MCF 10A (cell line): ENCODE data around the gene ATP12A. TPM values are rescaled to one million over a fixed set of nuclear protein-coding genes. Genes with fewer than 3 reads are reported as not detected.
A peak's percentile ranks its signal among the peaks of the same experiment; 100 is the strongest.
"Not testable (repeated sequence)": the region's sequence is repeated elsewhere in the genome, so short reads cannot be mapped to it uniquely, and the experiment has no call there.

Experiments
- BruUV-seq: library from RNA; stranded (reverse); fragments of 400-500 nt; replicated peaks from 2 replicates; lab custom pipeline; 2021; lab: Mats Ljungman, UMichigan
- CTCF ChIA-PET: fragments of 300-600 bp; sonication (Branson Sonifier 250); formaldehyde crosslinking; extraction: SDS; loops from one replicate; lab custom pipeline; 2021; ENCODE audit warnings: antibody characterized with exemption, inconsistent platforms; lab: Yijun Ruan, JAX
- POLR2A ChIA-PET: fragments of 300-600, 350-650 bp; sonication (Branson Sonifier 250); formaldehyde crosslinking; extraction: SDS; loops from one replicate; lab custom pipeline; 2020; ENCODE audit warnings: antibody characterized with exemption, inconsistent platforms; lab: Yijun Ruan, JAX
- DNase-seq: peaks from one replicate; pipeline ENCODE4 v3.0.0-alpha.2; 2018; ENCODE audit not compliant: unreplicated experiment
- H3K27ac Mint-ChIP-seq: one replicate; pipeline ENCODE4 v1.8.0; 2022; ENCODE audit warnings: mild to moderate bottlenecking, low read depth, mixed read lengths; ENCODE audit not compliant: unreplicated experiment
- H3K27me3 Mint-ChIP-seq: one replicate; pipeline ENCODE4 v1.8.0; 2022; ENCODE audit warnings: mixed read lengths; ENCODE audit not compliant: insufficient read depth, unreplicated experiment
- H3K36me3 Mint-ChIP-seq: one replicate; pipeline ENCODE4 v1.8.0; 2022; ENCODE audit warnings: mild to moderate bottlenecking, moderate library complexity, mixed read lengths; ENCODE audit not compliant: insufficient read depth, unreplicated experiment
- H3K4me1 Mint-ChIP-seq: one replicate; pipeline ENCODE4 v1.8.0; 2022; ENCODE audit warnings: mixed read lengths; ENCODE audit not compliant: insufficient read depth, unreplicated experiment
- H3K4me3 Mint-ChIP-seq: one replicate; pipeline ENCODE4 v1.8.0; 2022; ENCODE audit warnings: mild to moderate bottlenecking, moderate library complexity, mixed read lengths; ENCODE audit not compliant: unreplicated experiment
- H3K9me3 Mint-ChIP-seq: one replicate; pipeline ENCODE4 v1.8.0; 2022; ENCODE audit warnings: mixed read lengths; ENCODE audit not compliant: unreplicated experiment
- intact Hi-C: fragments of 100-400 bp; cut with micrococcal nuclease; formaldehyde crosslinking; loops from 2 replicates; pipeline ENCODE4 v1.14.1; 2022
- total RNA-seq: library from RNA; stranded (reverse); gene quantifications from 2 replicates; pipeline ENCODE4 v1.2.3, GENCODE V29; 2022
- TF ChIP-seq, protein P1 (sequence below): fragments of 200-600 bp; IDR thresholded peaks from one replicate; pipeline ENCODE4 v1.8.0; 2022; ENCODE audit warnings: antibody characterized with exemption, mild to moderate bottlenecking; ENCODE audit not compliant: unreplicated experiment

ATP12A gene
- total RNA-seq, 1 experiment from 2014 or later, result not detected

DNA sequence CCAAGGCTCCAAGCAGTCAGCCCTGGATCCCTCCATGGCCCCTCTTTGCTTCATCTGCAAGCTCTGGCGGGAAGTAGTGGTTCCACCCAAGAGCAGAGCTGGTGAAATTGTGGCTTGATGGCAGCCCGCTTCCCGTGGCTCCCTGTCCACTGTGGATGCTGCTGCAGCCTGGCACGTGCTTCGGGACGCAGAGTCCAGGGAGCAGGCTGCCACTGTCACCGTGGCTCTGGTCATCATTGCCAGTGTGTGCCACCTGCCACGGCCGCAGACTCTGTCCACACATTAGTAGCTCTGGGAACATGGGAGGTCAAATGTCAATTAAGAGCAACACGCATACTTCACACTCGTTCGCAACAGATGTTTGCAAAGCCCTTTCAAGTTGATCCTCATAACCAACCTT, 43.0 kb downstream of the ATP12A start:
- Mint-ChIP-seq H3K4me1 (no peaks in the 10 kb centered on the region), H3K36me3 (no peaks in the 10 kb centered on the region), H3K27ac (no peak overlapping the region), H3K27me3 (peaks cover 9% of the 10 kb centered on the region), H3K4me3 (no peak overlapping the region), H3K9me3 (no peaks in the 10 kb centered on the region)
- BruUV-seq, result no TSS peak
- CTCF ChIA-PET, result interaction anchor here (0.9 to 1.3 kb wide), 4 partner anchors 25 to 246 kb away, joined by 3 read pairs; no protein-coding TSS in a partner anchor
- DNase-seq, result no peak
- intact Hi-C loops, result loop anchor here (10.0 kb wide), 1 partner anchor 498 kb away; no protein-coding TSS in a partner anchor
- POLR2A ChIA-PET, result interaction anchor here (0.6 kb wide), 2 partner anchors 8 to 37 kb away, joined by 3 read pairs; no protein-coding TSS in a partner anchor
- TF ChIP-seq, protein P1, sequence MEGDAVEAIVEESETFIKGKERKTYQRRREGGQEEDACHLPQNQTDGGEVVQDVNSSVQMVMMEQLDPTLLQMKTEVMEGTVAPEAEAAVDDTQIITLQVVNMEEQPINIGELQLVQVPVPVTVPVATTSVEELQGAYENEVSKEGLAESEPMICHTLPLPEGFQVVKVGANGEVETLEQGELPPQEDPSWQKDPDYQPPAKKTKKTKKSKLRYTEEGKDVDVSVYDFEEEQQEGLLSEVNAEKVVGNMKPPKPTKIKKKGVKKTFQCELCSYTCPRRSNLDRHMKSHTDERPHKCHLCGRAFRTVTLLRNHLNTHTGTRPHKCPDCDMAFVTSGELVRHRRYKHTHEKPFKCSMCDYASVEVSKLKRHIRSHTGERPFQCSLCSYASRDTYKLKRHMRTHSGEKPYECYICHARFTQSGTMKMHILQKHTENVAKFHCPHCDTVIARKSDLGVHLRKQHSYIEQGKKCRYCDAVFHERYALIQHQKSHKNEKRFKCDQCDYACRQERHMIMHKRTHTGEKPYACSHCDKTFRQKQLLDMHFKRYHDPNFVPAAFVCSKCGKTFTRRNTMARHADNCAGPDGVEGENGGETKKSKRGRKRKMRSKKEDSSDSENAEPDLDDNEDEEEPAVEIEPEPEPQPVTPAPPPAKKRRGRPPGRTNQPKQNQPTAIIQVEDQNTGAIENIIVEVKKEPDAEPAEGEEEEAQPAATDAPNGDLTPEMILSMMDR, result no peak

DNA sequence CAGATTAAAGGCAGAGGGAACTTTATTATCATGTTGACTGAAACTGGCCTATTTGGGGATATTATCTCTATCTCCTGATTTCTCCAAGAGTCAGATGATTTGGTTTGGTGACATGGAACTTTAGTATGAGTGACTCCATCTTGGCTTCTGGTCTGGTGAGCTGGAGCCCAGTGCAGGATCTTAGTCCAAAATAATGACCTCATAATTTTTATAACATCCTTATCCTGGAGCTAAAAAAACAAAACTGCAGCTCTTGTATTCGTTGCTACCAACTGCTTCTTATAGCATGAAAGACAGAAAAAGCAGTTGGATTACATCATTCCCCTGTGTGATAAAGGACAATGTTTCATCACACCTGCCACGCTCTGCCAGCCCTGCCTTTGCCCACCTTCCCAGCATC, 44.5 kb downstream of the ATP12A start:
- TF ChIP-seq, protein P1, result no peak
- CTCF ChIA-PET, result interaction anchor here (0.5 to 3.1 kb wide), 5 partner anchors 30 to 243 kb away, joined by 3 to 24 read pairs (median 3); no protein-coding TSS in a partner anchor

DNA sequence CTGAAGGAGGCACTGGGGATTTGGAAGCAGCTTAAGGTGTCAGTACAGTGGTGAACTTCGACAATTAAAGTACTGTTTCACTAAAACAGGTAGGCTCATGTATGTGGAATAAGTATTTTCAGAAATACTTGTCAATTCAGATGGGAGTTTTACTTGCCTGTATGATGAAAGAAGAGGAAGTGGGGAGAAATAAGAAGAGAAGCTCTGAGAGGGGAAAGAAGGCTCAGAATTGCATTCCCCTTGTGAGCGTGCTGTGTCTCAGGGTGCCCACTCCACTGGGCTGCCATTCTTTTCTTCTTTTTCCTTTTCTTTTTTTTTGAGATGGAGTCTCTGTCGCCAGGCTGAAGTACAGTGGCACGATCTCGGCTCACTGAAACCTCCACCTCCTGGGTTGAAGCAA, 45.2 kb downstream of the ATP12A start:
- TF ChIP-seq, protein P1, result no peak
- ChIA-PET POLR2A (no interaction called here), CTCF (interaction anchor here (0.6 to 3.1 kb wide), 5 partner anchors 8 to 242 kb away, joined by 3 to 24 read pairs (median 3); no protein-coding TSS in a partner anchor)
- no peaks in the 10 kb centered on the region for H3K36me3 Mint-ChIP-seq
- peaks cover 2% of the 10 kb centered on the region for H3K27me3 Mint-ChIP-seq
- BruUV-seq, result no TSS peak
- H3K4me1 Mint-ChIP-seq, result no peaks in the 10 kb centered on the region
- H3K4me3 Mint-ChIP-seq, result no peak overlapping the region
- H3K27ac Mint-ChIP-seq, result no peak overlapping the region
- no peaks in the 10 kb centered on the region for H3K9me3 Mint-ChIP-seq
- intact Hi-C loops, result loop anchor here (5.0 to 10.0 kb wide), 2 partner anchors 33 to 501 kb away; no protein-coding TSS in a partner anchor
- no peak for DNase-seq

More for the DNA sequence above, 44.5 kb downstream of the ATP12A start:
- no peak overlapping the region for H3K4me3 Mint-ChIP-seq
- H3K27ac Mint-ChIP-seq, result no peak overlapping the region
- intact Hi-C loops, result loop anchor here (5.0 to 10.0 kb wide), 2 partner anchors 32 to 500 kb away; no protein-coding TSS in a partner anchor
- no peaks in the 10 kb centered on the region for H3K36me3 Mint-ChIP-seq
- no peaks in the 10 kb centered on the region for H3K9me3 Mint-ChIP-seq
- no TSS peak for BruUV-seq
- H3K27me3 Mint-ChIP-seq, result peaks cover 9% of the 10 kb centered on the region
- no peak for DNase-seq
- H3K4me1 Mint-ChIP-seq, result no peaks in the 10 kb centered on the region
- POLR2A ChIA-PET, result interaction anchor here (0.6 kb wide), 1 partner anchor 222 kb away, joined by 3 read pairs; no protein-coding TSS in a partner anchor

DNA sequence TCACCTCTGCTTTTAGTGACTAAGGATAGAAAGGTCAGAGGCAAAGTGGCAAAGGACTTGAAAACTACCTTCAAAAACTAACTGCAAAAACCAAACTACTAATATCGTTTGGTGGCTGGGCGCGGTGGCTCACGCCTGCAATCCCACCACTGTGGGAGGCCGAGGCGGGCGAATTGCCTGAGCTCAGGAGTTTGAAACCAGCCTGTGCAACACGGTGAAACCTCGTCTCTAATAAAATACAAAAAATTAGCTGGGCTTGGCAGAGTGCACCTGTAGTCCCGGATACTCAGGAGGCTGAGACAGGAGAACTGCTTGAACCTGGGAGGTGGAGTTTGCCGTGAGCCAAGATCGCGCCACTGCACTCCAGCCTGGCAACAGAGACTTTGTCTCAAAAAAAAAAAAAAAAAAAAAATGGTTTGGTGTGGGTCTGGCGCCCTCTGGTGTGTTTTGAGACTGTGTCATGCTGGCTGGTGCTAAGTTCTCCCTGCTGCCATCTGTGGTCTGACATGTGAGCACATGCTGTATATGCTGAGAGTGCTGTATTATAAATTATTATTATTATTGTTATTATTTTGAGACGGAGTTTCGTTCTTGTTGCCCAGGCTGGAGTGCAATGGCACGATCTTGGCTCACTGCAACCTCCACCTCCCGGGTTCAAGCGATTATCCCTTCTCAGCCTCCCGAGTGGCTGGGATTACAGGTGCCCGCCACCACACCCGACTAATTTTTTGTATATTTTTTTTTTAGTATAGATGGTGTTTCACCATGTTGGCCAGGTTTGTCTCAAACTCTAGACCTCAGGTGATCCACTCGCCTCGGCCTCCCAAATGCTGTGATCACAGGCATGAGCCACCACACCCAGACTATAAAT, 47.8 kb downstream of the ATP12A start:
- no TSS peak for BruUV-seq
- intact Hi-C loops, result loop anchor here (1.0 to 10.0 kb wide), 5 partner anchors 36 to 503 kb away; no protein-coding TSS in a partner anchor
- peak; percentile 83 for DNase-seq
- CTCF ChIA-PET, result interaction anchor here (0.6 to 3.1 kb wide), 27 partner anchors 8 to 459 kb away, joined by 3 to 24 read pairs (median 3); no protein-coding TSS in a partner anchor
- no peak overlapping the region for H3K27ac Mint-ChIP-seq
- H3K4me3 Mint-ChIP-seq, result no peak overlapping the region
- TF ChIP-seq, protein P1, result peak; percentile 81
- POLR2A ChIA-PET, result interaction anchor here (0.9 to 1.0 kb wide), 2 partner anchors 56 to 122 kb away, joined by 3 read pairs; no protein-coding TSS in a partner anchor
- H3K36me3 Mint-ChIP-seq, result no peaks in the 10 kb centered on the region
- no peaks in the 10 kb centered on the region for H3K27me3 Mint-ChIP-seq
- no peaks in the 10 kb centered on the region for H3K4me1 Mint-ChIP-seq
- H3K9me3 Mint-ChIP-seq, result peaks cover 9% of the 10 kb centered on the region

DNA sequence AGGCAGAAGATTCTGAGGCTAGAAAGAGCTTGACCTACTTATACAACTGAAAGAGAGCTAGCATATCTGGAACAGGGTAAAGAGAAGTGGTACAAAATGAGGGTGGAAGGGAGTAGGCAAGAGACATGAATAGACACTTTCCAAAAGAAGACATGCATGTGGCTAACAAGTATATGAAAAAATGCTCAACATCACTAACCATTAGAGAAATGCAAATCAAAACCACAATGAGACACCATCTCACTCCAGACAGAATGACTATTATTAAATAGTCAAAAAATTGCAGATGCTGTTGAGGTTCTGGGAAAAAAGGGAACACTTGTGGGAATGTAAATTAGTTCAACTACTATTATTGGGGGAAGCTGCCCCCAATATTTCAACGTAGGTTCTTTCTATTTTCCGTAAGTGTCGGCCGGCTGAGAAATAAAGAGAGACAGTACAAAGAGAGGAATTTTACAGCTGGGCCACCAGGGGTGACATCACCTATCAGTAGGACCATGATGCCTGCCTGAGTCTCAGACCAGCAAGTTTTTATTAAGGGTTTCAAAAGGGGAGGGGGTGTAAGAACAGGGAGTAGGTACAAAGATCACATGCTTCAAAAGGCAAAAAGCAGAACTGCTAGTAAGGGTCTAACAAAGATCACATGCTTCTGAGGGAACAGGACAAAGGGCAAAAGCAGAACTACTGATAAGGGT, 50.8 kb downstream of the ATP12A start:
- ChIA-PET CTCF (interaction anchor here (0.7 kb wide), 1 partner anchor 156 kb away, joined by 4 read pairs; no protein-coding TSS in a partner anchor), POLR2A (interaction anchor here (0.7 kb wide), 1 partner anchor 8 kb away, joined by 3 read pairs; no protein-coding TSS in a partner anchor)
- H3K27me3 Mint-ChIP-seq, intact Hi-C loops, H3K4me3 Mint-ChIP-seq, H3K4me1 Mint-ChIP-seq, BruUV-seq, H3K9me3 Mint-ChIP-seq, DNase-seq, H3K27ac Mint-ChIP-seq, H3K36me3 Mint-ChIP-seq: not testable (repeated sequence)
